Measurements from ENCODE around the gene FRS2.

- TF ChIP-seq CTCF (IDR thresholded peaks at IDR 0.05) (no peak), POLR2A (IDR thresholded peaks at IDR 0.05) (no peak)
Observed at GRCh38 chr12:69553628-69554248, 83.5 kb downstream of the FRS2 start.
